ENCODE results near the gene C4orf50.

Gene C4orf50

GRCh38 chr4:5912614-5913019 is 105.6 kb downstream of the C4orf50 start:
- in situ Hi-C loops (cut with MboI; ENCODE audit: low sequenced_read_pairs), result no loop called here
- Histone ChIP-seq H3K4me3 (no peak overlapping the region), H3K9me3 (no peaks in the 10 kb centered on the region), H3K36me3 (replicated peaks) (no peaks in the 10 kb centered on the region), H3K27me3 (ENCODE audit: low read depth) (no peaks in the 10 kb centered on the region), H3K4me1 (0 out of 2 replicates have a peak, but pooled peaks cover 5% of the 10 kb centered on the region)
- peak; percentile 43 to 66 for DNase-seq (ENCODE audit: low spot score in 2 of 2)

- no peak for DNase-seq (ENCODE audit: low spot score in 2 of 2)
- no peaks in the 10 kb centered on the region for H3K9me3 ChIP-seq
Observed at GRCh38 chr4:5908876-5909427, 109.3 kb downstream of the C4orf50 start.

GRCh38 chr4:5906191-5906590 is 112.0 kb downstream of the C4orf50 start:
- Histone ChIP-seq H3K36me3 (replicated peaks) (no peaks in the 10 kb centered on the region), H3K9me3 (no peaks in the 10 kb centered on the region), H3K4me1 (no peaks in the 10 kb centered on the region), H3K27me3 (ENCODE audit: low read depth) (peaks cover under 1% of the 10 kb centered on the region), H3K4me3 (no peak overlapping the region)
- in situ Hi-C loops (cut with MboI; ENCODE audit: low sequenced_read_pairs), result no loop called here
- DNase-seq (ENCODE audit: low spot score in 2 of 2), result no peak

More at GRCh38 chr4:5908876-5909427, 109.3 kb downstream of the C4orf50 start:
- H3K36me3 ChIP-seq (replicated peaks), result no peaks in the 10 kb centered on the region
- no peaks in the 10 kb centered on the region for H3K27me3 ChIP-seq (ENCODE audit: low read depth)
- no peak overlapping the region for H3K4me3 ChIP-seq
- 0 out of 2 replicates have a peak, but pooled peaks cover 5% of the 10 kb centered on the region for H3K4me1 ChIP-seq
- in situ Hi-C loops (cut with MboI; ENCODE audit: low sequenced_read_pairs), result no loop called here

GRCh38 chr4:5905714-5906113 is 112.5 kb downstream of the C4orf50 start:
- H3K27me3 ChIP-seq (ENCODE audit: low read depth), result peaks cover 5% of the 10 kb centered on the region
- no peak for DNase-seq (ENCODE audit: low spot score in 2 of 2)
- in situ Hi-C loops (cut with MboI; ENCODE audit: low sequenced_read_pairs), result no loop called here

GRCh38 chr4:5900844-5901243 is 117.4 kb downstream of the C4orf50 start:
- no peaks in the 10 kb centered on the region for H3K9me3 ChIP-seq
- H3K4me3 ChIP-seq, result no peak overlapping the region
- peaks cover 43% of the 10 kb centered on the region for H3K27me3 ChIP-seq (ENCODE audit: low read depth)
- in situ Hi-C loops (cut with MboI; ENCODE audit: low sequenced_read_pairs), result no loop called here
- H3K4me1 ChIP-seq, result no peaks in the 10 kb centered on the region
- no peaks in the 10 kb centered on the region for H3K36me3 ChIP-seq (replicated peaks)
- DNase-seq (ENCODE audit: low spot score in 2 of 2), result no peak

More at GRCh38 chr4:5905714-5906113, 112.5 kb downstream of the C4orf50 start:
- Histone ChIP-seq H3K4me3 (no peak overlapping the region), H3K9me3 (no peaks in the 10 kb centered on the region), H3K36me3 (replicated peaks) (no peaks in the 10 kb centered on the region), H3K4me1 (no peaks in the 10 kb centered on the region)

GRCh38 chr4:5899881-5900280 is 118.3 kb downstream of the C4orf50 start:
- H3K36me3 ChIP-seq (replicated peaks), result no peaks in the 10 kb centered on the region
- peaks cover 46% of the 10 kb centered on the region for H3K27me3 ChIP-seq (ENCODE audit: low read depth)
- H3K4me3 ChIP-seq, result no peak overlapping the region
- DNase-seq (ENCODE audit: low spot score in 2 of 2), result no peak
- H3K9me3 ChIP-seq, result no peaks in the 10 kb centered on the region
- in situ Hi-C loops (cut with MboI; ENCODE audit: low sequenced_read_pairs), result no loop called here
- H3K4me1 ChIP-seq, result no peaks in the 10 kb centered on the region

GRCh38 chr4:5899396-5899795 is 118.8 kb downstream of the C4orf50 start:
- no peak for DNase-seq (ENCODE audit: low spot score in 2 of 2)
- Histone ChIP-seq H3K27me3 (ENCODE audit: low read depth) (peaks cover 46% of the 10 kb centered on the region), H3K9me3 (no peaks in the 10 kb centered on the region), H3K4me3 (no peak overlapping the region), H3K36me3 (replicated peaks) (no peaks in the 10 kb centered on the region), H3K4me1 (no peaks in the 10 kb centered on the region)
- in situ Hi-C loops (cut with MboI; ENCODE audit: low sequenced_read_pairs), result no loop called here

- peaks cover 46% of the 10 kb centered on the region for H3K27me3 ChIP-seq (ENCODE audit: low read depth)
- DNase-seq (ENCODE audit: low spot score in 2 of 2), result no peak
- in situ Hi-C loops (cut with MboI; ENCODE audit: low sequenced_read_pairs), result no loop called here
- H3K9me3 ChIP-seq, result no peaks in the 10 kb centered on the region; the same call in 1 of the 2 replicates
- no peaks in the 10 kb centered on the region for H3K36me3 ChIP-seq (replicated peaks)
- peaks cover 3% of the 10 kb centered on the region; the same call in 1 of the 2 replicates for H3K4me1 ChIP-seq
- no peak overlapping the region for H3K4me3 ChIP-seq
Observed at GRCh38 chr4:5897674-5898073, 120.6 kb downstream of the C4orf50 start.

GRCh38 chr4:5895287-5895686 is 122.9 kb downstream of the C4orf50 start:
- Histone ChIP-seq H3K4me1 (peaks cover 10% of the 10 kb centered on the region), H3K9me3 (no peaks in the 10 kb centered on the region; the same call in 1 of the 2 replicates), H3K4me3 (no peak overlapping the region), H3K27me3 (ENCODE audit: low read depth) (peaks cover 36% of the 10 kb centered on the region), H3K36me3 (replicated peaks) (no peaks in the 10 kb centered on the region)
- peak in 1 of 2 experiments; percentile 23 for DNase-seq (ENCODE audit: low spot score in 2 of 2)
- in situ Hi-C loops (cut with MboI; ENCODE audit: low sequenced_read_pairs), result no loop called here

GRCh38 chr4:5894266-5894665 is 124.0 kb downstream of the C4orf50 start:
- no peak overlapping the region for H3K4me3 ChIP-seq
- peaks cover 26% of the 10 kb centered on the region for H3K27me3 ChIP-seq (ENCODE audit: low read depth)
- no peaks in the 10 kb centered on the region; the same call in 1 of the 2 replicates for H3K9me3 ChIP-seq
- in situ Hi-C loops (cut with MboI; ENCODE audit: low sequenced_read_pairs), result no loop called here
- H3K36me3 ChIP-seq (replicated peaks), result no peaks in the 10 kb centered on the region
- DNase-seq (ENCODE audit: low spot score in 2 of 2), result no peak
- H3K4me1 ChIP-seq, result peaks cover 18% of the 10 kb centered on the region

GRCh38 chr4:5893591-5893990 is 124.6 kb downstream of the C4orf50 start:
- Histone ChIP-seq H3K4me3 (no peak overlapping the region), H3K4me1 (peaks cover 23% of the 10 kb centered on the region), H3K36me3 (replicated peaks) (no peaks in the 10 kb centered on the region), H3K9me3 (no peaks in the 10 kb centered on the region; the same call in 1 of the 2 replicates), H3K27me3 (ENCODE audit: low read depth) (peaks cover 21% of the 10 kb centered on the region)
- DNase-seq (ENCODE audit: low spot score in 2 of 2), result no peak
- in situ Hi-C loops (cut with MboI; ENCODE audit: low sequenced_read_pairs), result no loop called here

GRCh38 chr4:5893004-5893580 is 125.1 kb downstream of the C4orf50 start, which contains the start of gene CRMP1:
CRMP1 (minus strand) TSS chr4:5893086; CDS start chr4:5892969, 117 bp downstream.
- Histone ChIP-seq H3K27me3 (ENCODE audit: low read depth) (peaks cover 16% of the 10 kb centered on the region), H3K4me3 (peak within 1 kb of the TSS; percentile 14), H3K9me3 (no peaks in the 10 kb centered on the region; the same call in 1 of the 2 replicates), H3K4me1 (peaks cover 23% of the 10 kb centered on the region), H3K36me3 (replicated peaks) (no peaks in the 10 kb centered on the region)
- in situ Hi-C loops (cut with MboI; ENCODE audit: low sequenced_read_pairs), result no loop called here
- peak; percentile 58 to 88 for DNase-seq (ENCODE audit: low spot score in 2 of 2)

GRCh38 chr4:5892323-5893003 is 125.8 kb downstream of the C4orf50 start:
- in situ Hi-C loops (cut with MboI; ENCODE audit: low sequenced_read_pairs), result no loop called here
- H3K4me3 ChIP-seq, result no peak overlapping the region

More at GRCh38 chr4:5892323-5893003, 125.8 kb downstream of the C4orf50 start:
- H3K27me3 ChIP-seq (ENCODE audit: low read depth), result peaks cover 9% of the 10 kb centered on the region
- H3K36me3 ChIP-seq (replicated peaks), result no peaks in the 10 kb centered on the region
- peaks cover 23% of the 10 kb centered on the region for H3K4me1 ChIP-seq
- DNase-seq (ENCODE audit: low spot score in 2 of 2), result no peak
- H3K9me3 ChIP-seq, result no peaks in the 10 kb centered on the region; the same call in 1 of the 2 replicates
